Measurements from ENCODE around the gene PRUNE1.

The PRUNE1 gene

DNA sequence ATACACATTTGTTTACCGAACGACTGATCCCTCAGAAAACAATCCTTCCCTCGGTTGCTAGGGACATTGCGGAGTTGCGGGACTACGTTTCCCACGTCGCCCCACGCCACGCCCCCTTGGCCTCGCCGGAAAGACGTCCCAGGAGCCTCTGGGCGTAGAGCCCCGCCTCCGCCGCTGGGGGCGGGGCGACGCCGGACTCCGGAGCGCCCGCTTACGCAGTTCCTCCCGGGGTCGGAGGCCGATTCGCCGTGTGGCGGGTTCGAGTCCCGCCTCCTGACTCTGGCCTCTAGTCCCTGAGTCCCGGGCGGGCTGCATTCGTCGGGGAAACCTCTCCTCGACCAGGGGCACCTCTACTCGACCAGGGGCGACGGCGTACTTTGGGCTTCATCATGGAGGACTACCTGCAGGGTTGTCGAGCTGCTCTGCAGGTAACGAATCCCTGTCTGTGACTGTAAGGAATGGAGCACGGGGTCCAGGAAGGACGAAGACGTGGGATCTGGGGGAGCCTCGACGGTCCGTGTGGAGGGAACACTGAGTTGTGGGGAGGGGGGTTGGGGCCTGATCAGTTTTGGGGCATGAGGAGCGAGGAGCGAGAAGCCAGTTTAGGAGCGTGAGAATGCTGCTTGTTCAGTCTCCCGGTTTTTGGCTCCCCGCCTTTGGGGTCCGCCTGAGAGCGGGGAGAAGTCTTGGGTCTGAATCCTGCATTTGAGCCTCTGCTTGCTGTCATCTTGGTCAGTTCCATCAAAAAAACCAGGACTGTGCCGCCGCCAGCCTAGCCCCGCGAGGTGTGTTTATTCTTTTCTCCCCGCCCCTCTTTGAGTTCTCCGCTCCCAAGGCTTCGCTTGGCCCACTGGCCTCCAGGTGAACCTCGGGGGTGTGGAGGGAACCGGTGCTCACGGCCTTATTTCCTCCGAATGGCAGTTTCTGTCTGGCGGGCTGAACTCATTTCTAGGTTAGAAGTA is at the start of gene PRUNE1:
Gene PRUNE1, plus strand, starts transcription at position 206 of the 962 bp plus-strand sequence. Its CDS starts 184 bp downstream, at position 390.
- peak; percentile 99 for DNase-seq

DNA sequence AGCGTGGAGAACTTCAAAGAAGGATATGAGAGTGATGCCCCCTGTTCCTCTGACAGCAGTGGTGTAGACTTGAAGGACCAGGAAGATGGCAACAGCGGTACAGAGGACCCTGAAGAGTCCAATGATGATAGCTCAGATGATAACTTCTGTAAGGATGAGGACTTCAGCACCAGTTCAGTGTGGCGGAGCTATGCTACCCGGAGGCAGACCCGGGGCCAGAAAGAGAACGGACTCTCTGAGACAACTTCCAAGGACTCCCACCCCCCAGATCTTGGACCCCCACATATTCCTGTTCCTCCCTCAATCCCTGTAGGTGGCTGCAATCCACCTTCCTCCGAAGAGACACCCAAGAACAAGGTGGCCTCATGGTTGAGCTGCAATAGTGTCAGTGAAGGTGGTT is 47.6 kb upstream of the PRUNE1 start:
- no peak for DNase-seq

- DNase-seq = no peak
Measured at GRCh38 chr1:150961756-150962155, 46.5 kb upstream of the PRUNE1 start.

DNA sequence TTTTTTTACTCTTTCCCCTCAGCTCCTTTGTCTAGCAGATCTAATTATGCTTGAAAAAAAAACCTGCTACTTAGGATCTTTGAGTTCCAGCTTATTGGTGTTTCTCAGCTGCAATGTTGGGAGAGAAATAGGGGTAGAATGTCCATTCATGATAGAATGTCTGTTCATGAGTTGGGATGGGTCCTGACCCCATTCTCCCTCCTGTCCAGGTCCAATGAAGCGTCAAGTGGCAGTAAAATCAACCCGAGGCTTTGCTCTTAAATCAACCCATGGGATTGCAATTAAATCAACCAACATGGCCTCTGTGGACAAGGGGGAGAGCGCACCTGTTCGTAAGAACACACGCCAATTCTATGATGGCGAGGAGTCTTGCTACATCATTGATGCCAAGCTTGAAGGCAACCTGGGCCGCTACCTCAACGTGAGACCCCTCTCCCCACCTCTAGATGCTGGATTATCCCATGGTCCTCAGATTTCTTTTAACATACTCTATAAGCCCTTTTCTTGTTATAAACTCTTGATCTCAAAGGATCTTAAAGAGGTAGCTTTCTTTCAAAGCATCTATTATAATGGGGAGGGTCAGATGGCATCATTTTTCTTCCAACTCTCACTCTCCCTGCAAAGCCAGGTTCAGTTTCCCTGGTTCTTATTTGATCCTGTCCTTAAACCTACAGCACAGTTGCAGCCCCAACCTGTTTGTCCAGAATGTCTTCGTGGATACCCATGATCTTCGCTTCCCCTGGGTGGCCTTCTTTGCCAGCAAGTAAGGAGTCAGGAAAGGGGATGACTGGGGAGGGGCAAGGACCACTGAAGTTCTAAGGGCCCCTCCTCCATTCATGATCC is 44.7 kb upstream of the PRUNE1 start:
- no peak for DNase-seq

GRCh38 chr1:150964164-150964489 is 44.1 kb upstream of the PRUNE1 start:
- no peak for DNase-seq

GRCh38 chr1:150965605-150966004 is 42.6 kb upstream of the PRUNE1 start:
- DNase-seq = no peak

DNA sequence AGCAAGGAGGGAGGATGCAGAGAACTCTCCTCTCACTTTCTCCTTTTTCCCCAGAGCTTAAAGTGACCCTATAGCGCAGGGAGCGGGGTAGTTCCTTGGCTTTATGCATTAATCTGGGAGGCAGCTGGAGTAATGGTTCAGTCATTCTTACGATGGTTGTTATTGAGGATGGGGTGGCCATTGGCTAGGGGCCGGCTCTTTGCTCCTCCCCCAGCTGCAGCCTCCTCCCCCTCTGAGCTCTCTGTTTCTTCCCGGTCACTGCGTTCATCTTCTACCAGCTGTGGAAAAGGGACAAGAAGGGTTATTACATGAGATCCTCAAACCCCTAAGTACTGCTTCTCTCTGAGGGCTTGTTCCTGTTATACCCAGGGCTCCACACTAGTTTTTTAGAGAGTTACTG is 42.2 kb upstream of the PRUNE1 start:
- no peak for DNase-seq

- DNase-seq = no peak
Measured at GRCh38 chr1:150967936-150968335, 40.3 kb upstream of the PRUNE1 start.

GRCh38 chr1:150968491-150968890 is 39.8 kb upstream of the PRUNE1 start:
- no peak for DNase-seq

- DNase-seq = no peak
Measured at GRCh38 chr1:150969626-150970025, 38.6 kb upstream of the PRUNE1 start.

DNA sequence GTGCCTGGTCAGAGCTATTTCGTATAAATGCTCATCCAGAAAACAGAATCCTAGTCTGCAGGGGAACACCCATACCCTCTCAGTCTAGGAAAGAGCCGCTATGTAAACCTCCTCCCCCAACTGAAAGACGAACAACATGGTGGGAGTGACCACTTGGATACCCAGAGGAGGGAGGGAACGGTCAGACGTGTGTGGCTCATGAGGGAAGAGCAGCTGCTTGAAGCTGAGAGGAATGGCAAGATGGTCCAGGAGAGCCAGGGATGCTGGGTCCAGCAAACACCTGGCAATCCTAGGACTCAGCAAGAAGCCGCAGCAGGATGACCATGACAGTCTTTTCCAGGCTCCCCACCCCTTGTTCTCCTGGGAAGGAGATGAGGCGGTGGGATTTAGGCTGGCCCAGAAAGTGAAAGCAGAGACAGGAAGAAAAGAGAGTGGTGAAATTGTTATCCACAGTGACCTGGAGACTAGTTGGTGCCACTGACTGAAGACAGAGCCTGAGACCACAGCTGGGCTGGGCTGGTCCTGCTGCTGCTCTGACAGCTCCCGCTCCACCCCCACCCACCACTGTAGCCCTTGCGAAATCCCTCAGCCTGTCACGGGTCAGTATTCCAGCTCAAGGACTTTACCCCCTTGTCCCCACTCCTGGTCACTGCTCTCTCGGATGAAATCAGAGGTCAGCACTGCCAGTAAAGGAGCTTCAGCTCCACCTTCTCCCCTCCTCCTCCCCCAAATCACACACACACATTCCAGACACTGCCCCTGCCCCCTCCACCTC is 37.3 kb upstream of the PRUNE1 start:
- DNase-seq = no peak

GRCh38 chr1:150971583-150972416 is 36.4 kb upstream of the PRUNE1 start:
- DNase-seq = no peak

GRCh38 chr1:150972417-150972940 is 35.8 kb upstream of the PRUNE1 start:
- DNase-seq = no peak

DNA sequence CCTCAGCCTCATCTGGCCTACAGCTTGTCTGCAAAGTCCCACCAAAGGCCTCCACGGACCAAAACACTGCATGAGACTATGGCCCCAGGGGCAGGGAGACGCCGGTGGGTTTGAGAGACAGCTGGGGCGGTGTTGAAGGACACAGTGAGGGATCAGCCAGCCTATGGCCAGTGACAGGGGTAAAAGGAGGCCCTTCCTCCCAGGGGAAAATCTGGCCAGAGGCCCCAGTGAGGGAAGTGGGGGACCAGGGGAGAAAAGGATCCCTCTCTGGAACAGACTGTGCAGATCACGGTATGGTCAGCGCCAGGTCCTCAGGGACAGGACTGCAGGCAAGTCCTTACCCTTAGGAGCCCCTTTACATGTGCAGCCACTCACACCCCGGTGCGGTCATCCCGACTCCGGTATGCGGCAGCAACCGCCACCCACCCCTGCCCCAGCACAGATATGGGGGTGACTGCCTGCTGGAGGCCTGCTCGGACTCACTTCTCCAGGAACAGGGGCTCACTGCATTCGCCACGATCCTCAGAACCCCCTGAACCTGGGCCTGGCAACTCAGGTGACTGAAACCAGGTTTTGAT is 34.9 kb upstream of the PRUNE1 start:
- DNase-seq = no peak

- peak; percentile 16 to 33 for DNase-seq
Measured at GRCh38 chr1:150973836-150974579, 34.2 kb upstream of the PRUNE1 start.

DNA sequence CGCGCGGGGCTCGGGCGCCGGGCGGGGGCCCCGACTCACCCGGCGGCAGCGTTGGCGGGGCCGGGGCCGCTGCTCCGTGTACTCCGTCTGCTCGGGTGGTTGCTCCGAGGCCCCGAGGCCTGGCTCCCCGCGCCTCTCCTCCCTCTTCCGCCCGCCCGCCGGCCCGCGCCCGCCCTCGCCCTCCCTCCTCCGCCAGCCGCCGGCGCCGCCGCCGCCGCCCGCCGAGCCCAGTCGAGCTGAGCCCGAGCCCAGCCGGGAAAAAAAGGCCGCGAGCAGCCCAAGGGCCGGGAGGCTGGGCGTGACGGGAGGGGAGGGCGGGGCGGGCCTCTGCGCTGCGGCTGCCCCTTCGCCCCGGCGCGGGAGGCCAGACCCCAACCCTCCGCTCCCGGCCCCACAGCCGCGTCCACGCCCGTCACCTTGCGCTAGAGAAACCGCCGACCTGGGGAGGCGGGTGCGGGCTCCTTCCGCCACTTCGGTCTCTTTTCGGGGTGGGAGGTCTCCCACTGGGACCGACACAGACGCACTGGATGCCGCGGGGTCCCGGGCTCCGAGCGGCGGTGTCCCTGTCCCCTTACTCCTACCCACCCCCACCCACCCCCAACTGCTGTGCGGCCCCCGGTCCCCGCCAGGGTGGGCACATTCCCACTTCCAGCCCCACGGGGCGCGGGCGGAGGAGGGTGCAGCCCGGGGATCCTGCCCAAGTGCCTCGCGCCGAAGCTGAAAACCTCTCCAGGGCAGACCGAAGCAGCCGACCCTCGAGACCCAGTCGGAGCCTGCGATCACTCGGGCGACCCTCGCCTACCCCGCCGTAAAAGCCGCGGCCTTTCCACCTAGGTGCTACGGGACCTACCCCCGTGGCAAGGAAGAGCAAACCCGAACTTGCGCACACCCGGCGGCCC is 33.4 kb upstream of the PRUNE1 start, which contains the start of gene CERS2:
Gene CERS2, minus strand, starts transcription at position 256 of the 899 bp plus-strand sequence. CDS start 5,745 bp downstream, outside the sequence.
- DNase-seq = peak; percentile 78 to 82

- DNase-seq = no peak
Measured at GRCh38 chr1:150976401-150976821, 31.8 kb upstream of the PRUNE1 start.

- DNase-seq = peak; percentile 82 to 87
Measured at GRCh38 chr1:150976879-150977694, 31.2 kb upstream of the PRUNE1 start.

All from CD4-positive, alpha-beta T cell treated with Interleukin-4 for 1 hour (primary cell).